Activated T-cell treated with anti-CD3 and anti-CD28 coated beads, Interleukin-2, amount 50 U/mL, for 1 hour (primary cell): ENCODE data around the gene TUSC2.
"Not testable (repeated sequence)": the region's sequence is repeated elsewhere in the genome, so short reads cannot be mapped to it uniquely, and the experiment has no call there.

Experiments
- DNase-seq: peaks from one replicate; pipeline ENCODE4 v3.0.0-alpha.2; 2020

The TUSC2 gene

GRCh38 chr3:50316657-50317242 lies 11.3 kb downstream of the TUSC2 start:
- DNase-seq: peak; percentile 79

- no peak for DNase-seq
Measured at GRCh38 chr3:50314816-50315215, 13.2 kb downstream of the TUSC2 start.

GRCh38 chr3:50314342-50314741 lies 13.7 kb downstream of the TUSC2 start:
- no peak for DNase-seq

- not testable (repeated sequence) for DNase-seq
Measured at GRCh38 chr3:50312041-50312440, 16.0 kb downstream of the TUSC2 start.

GRCh38 chr3:50304601-50305000 lies 23.4 kb downstream of the TUSC2 start:
- no peak for DNase-seq

- DNase-seq: no peak
Measured at GRCh38 chr3:50303013-50303815, 24.8 kb downstream of the TUSC2 start, which contains the start of gene HYAL1. HYAL1 (minus strand) TSS chr3:50303574; CDS start chr3:50302956, 618 bp downstream.

- DNase-seq: no peak
Measured at GRCh38 chr3:50302095-50303012, 25.7 kb downstream of the TUSC2 start.

GRCh38 chr3:50300681-50301254 lies 27.3 kb downstream of the TUSC2 start:
- DNase-seq: no peak

GRCh38 chr3:50299929-50300680 lies 27.9 kb downstream of the TUSC2 start:
- no peak for DNase-seq

GRCh38 chr3:50299638-50299928 lies 28.4 kb downstream of the TUSC2 start:
- DNase-seq: no peak

- DNase-seq: peak; percentile 99
Measured at GRCh38 chr3:50298836-50299637, 29.0 kb downstream of the TUSC2 start, which contains the start of the genes HYAL3 and NAA80. HYAL3 (minus strand) TSS chr3:50299405; CDS start chr3:50295602, 3,803 bp downstream. NAA80 (minus strand) TSS chr3:50299405; CDS start chr3:50297463, 1,942 bp downstream.

- no peak for DNase-seq
Measured at GRCh38 chr3:50297896-50298725, 29.9 kb downstream of the TUSC2 start.

- no peak for DNase-seq
Measured at GRCh38 chr3:50297384-50297775, 30.6 kb downstream of the TUSC2 start.

GRCh38 chr3:50296721-50297383 lies 31.2 kb downstream of the TUSC2 start:
- DNase-seq: no peak

- no peak for DNase-seq
Measured at GRCh38 chr3:50295553-50296431, 32.2 kb downstream of the TUSC2 start.

GRCh38 chr3:50294492-50295403 lies 33.3 kb downstream of the TUSC2 start:
- no peak for DNase-seq

- DNase-seq: no peak
Measured at GRCh38 chr3:50294089-50294488, 33.9 kb downstream of the TUSC2 start.
